NCI-H82 treated with DMSO at 0.1 percent for 48 hours (cell line): ENCODE results near the gene ULK1.
"Not testable (repeated sequence)": the region's sequence is repeated elsewhere in the genome, so short reads cannot be mapped to it uniquely, and the experiment has no call there.

ENCODE experiments used
- DNase-seq: peaks from one replicate; lab custom pipeline; 2025; ENCODE audit not compliant: unreplicated experiment; lab: John Stamatoyannopoulos, UW

The ULK1 gene

GRCh38 chr12:131861261-131862083 lies 33.0 kb upstream of the ULK1 start:
- no peak for DNase-seq

DNA sequence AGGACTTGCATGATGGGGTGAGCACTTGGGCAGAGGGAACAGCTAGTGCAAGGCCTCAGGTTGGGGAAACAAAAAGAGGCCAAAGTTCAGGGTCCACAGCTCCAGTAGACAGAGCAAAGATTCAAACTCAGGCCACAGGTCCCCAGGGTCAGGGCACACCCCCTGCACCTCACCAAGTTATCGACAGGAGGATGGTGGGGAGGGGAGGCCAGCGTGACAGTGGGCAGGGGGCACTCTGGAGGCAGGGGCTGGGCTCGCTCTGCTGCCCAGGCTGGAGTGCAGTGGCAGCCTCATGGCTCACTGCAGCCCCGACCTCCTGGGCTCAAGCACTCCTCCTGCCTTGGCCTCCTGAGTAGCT lies 32.4 kb upstream of the ULK1 start:
- DNase-seq = no peak

- DNase-seq = no peak
Observed at GRCh38 chr12:131862600-131862993, 31.8 kb upstream of the ULK1 start.

DNA sequence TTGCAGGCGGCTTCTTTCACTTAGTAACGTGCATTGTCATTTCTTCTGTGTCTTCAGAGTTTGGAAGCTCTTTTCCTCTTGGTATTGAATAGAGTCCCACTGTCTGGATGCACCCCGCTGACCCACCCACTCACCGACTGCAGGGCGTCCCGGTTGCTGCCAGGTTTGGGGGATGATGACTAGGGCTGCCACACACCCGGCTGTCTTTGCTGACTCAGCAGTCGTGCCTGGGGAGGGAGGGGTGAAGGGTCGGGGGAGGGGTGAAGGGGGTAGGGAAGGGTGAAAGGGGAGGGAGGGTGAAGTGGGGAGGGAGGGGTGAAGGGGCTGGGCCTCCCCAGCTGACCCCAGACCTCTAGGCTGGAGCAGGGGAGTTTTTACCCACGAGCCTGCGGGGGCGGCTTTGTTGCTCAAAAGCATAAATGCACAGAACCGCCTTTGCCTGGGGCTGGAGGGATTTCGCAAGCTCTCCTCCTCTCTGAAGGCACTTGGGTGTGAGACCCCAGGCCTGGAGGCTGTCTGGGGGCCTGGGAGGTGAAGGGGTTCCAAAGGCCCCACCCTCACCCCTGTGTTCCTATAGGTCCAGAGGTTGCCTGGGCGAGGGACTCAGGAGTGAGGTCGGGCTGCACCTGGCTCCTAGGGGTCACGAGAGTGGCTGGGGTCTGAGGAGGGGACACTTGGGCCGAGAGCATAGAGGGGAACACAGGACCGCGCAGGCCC lies 31.3 kb upstream of the ULK1 start:
- DNase-seq = no peak

DNA sequence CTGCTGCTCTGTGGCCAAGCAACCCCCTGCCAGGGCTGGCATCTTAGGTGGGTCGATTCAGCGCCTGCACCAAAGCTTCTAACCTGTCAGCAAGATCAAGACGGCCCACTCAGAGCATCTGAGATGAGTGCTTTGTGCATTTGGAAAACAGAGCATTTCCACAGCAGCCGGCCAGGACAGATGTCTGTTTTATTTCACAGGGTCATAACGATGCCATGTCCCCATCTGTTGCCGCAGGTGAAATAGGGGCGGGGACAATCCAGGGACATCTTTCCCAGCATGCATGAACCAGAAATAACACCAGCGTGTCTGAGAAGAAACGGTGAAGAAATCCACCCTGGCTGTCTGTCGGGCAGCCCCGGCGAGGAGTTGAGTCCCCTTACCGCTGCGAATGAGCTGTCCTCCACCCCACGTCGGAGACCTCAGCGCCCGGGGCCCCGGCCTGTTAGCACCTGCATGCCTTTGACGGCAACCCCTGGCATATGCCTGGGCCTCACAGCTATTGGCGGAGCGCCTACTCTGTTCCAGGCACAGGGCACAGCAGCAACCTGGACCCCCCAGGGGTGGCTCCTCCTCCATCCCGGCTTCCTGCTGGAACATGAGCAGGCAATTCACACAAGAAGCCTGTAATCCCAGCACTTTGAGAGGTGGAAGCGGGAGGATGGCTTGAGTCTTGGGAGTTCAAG lies 30.6 kb upstream of the ULK1 start:
- DNase-seq = no peak

DNA sequence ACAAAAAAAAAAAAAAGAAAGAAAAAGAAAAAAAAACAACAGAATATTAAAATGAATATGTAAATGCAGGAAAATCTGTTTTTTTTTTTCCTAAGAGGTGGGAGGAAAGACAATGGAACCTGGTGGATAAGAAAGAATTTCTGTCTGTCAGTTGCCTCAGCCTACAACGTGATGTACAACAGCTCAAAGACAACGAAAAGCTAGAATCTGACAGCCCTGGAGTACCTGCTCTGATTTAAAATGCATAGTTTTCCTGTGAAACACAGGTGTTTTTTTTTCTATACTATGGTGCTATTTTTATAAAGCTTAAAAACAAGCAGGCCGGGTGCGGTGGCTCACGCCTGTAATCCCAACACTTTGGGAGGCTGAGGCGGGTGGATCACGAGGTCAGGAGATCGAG lies 30.0 kb upstream of the ULK1 start:
- no peak for DNase-seq

DNA sequence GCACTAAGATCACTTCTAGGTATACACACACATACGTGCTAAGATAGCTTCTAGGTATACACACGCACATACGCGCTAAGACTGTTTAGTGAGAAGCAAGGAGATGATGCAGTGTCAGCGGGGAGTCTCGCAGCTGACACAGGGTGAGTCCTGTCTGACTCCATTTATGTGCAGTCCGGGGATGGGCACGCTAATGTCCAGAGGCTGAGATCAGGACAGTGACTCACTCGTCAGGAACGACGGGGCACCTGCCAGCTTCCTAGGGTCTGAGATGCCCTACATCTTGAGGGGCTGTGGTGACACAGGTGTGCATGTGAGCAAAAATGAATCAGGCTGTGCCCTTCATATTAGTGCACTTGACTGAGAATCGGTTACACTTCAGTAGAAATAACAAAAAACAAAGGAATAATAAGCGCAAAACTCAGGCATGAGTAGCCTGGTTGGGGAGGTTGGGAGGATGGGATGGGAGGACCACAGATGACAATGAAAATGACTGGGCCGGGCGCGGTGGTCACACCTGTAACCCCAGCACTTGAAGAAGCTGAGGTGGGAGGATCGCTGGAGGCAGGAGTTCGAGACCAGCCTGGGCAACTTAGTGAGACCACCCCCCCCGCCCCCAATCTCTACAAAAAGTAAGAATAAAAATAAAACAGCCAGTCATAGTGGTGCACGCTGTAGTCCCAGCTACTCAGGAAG lies 29.1 kb upstream of the ULK1 start:
- DNase-seq = no peak

- no peak for DNase-seq
Observed at GRCh38 chr12:131867471-131867870, 27.0 kb upstream of the ULK1 start.

GRCh38 chr12:131867891-131868675 lies 26.3 kb upstream of the ULK1 start:
- no peak for DNase-seq

DNA sequence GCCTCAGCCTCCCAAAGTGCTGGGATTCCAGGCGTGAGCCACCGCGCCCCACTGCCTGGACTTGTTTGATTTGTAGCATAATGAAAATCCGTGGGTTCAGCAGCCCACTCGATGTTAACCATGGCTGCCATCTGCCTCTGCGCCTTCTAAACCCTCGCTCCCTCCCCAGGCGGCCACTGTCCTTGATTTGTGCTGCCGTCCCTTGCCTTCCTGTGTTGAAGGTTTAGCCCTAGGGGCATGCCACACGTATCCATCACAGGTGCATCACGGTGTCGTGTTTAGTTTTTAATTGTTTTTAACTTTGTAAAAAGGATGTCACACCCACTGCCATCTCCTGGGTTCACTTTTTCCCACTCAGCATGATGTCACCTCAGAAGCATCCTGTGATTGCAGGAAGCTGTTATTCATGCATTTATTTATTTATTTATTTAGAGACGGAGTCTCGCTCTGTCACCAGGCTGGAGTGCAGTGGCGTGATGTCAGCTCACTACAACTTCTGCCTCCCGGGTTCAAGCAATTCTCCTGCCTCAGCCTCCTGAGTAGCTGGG lies 24.5 kb upstream of the ULK1 start:
- DNase-seq = no peak

DNA sequence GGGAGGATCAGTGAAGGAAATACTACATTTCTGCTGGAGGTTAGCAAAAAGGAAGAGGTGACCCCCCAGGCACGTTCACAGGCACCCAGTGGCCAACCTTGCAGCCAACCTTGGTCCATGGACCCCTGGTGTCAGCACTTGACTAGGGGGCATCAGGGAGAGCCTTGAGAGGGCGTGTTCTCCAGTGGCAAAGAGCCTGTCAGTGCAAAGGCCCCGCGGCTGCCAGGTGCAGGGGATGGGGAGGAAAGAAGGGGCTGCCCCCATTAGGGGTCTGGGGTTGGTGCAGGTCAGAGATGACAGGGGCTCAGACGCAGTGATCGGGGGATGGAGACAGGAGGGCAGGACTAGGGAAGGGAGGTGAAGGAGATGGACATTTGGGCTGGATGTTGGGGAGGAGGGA lies 22.7 kb upstream of the ULK1 start:
- DNase-seq = no peak

DNA sequence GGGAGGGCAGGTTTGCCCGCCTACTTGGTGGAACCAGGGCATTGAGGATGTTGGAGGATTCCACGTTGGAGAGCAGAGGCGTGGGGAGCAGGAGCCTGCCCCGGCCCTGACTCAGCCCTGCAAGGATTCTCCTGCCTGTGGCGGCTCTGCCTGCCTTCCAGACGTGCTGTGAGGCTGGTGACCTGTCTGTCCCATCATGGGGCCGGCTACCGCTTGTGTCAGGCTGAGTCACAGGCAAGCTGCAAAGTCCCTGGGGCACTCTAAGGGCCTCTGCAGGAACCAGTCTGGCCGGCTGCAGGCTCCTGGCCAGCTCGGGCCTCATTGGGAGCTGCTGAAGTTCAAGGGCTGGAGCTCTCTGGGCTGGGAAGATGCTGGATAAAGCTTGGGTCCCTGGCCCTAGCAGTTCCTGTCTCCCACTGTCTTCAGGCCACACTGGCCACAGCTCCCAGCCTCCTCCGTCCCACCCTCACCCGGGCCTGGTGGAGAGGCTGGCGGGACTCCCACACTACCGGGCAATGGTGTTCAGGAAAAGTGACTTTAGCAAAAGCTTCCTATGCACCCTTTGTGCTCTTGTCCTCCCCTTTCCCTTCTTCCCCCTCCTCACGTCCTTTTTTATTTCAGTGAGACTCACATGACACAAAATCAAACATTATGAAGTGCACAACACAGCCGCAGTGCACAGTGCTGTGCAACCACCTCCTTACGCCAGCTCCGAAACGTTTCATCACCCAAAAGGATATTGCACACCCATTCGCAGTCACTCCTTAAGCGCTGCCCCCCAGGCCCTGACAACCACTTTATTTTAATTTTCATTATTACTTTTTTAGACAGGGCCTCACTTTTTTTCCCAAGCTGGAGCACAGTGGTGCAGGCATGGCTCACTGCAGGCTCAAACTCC lies 22.0 kb upstream of the ULK1 start:
- DNase-seq = no peak

DNA sequence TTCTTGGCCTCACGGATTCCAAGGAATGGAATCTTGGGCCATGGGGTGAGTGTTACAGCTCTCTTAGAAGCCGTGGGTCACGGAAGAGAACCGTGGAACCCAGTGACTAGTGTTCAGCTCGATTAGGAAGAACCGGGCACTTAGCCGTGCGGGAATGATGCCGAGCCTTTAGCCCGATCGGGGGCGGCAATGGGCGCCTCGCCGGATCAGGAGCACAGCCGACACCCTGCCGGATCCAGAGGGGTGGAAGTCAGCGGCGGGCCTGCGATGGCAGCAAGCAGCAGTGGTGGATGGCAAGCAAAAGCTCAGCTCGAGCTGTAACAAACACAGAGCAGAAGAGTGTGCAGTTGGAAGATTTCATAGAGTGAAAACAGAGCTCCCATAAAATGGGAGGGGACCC lies 21.1 kb upstream of the ULK1 start:
- DNase-seq = no peak

DNA sequence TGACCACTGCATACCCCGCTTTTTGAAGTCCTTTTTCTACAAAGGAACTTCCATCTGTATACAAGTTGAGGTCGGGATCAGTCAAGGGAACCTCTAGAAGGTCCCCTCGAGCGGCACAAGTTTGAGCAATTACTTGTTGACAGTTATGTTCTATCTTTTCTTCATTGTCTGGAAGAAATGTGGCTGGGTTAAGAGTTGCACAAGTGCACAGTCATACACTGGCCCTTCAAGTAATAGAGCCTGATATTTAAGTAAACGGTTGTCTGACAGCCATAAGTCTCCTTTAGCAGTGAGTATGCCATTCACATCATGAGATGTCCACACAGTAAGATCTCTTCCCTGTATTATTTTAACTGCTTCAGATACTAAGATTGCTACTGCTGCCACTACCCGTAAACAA lies 19.4 kb upstream of the ULK1 start:
- not testable (repeated sequence) for DNase-seq

DNA sequence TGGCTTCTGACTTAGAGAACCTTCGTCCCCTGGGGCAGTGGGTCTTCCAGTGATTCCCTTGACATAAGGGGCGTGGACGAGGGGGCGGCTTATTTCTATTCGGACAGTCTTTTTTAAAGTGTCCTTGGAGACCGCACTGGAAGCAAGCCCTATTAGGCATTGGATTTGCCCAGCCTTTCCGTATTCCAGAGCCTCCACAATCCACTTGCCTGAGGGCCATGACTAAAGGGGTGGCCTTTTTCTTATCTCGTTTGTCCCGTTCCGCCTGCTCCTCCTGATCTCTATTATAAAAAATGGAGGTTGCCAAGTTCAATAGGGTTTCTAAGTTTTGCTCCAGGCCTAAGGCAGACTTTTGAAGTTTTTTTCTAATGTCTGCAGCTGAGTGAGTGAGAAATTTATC lies 17.2 kb upstream of the ULK1 start:
- DNase-seq = not testable (repeated sequence)

- not testable (repeated sequence) for DNase-seq
Observed at GRCh38 chr12:131878436-131878835, 16.0 kb upstream of the ULK1 start.

DNA sequence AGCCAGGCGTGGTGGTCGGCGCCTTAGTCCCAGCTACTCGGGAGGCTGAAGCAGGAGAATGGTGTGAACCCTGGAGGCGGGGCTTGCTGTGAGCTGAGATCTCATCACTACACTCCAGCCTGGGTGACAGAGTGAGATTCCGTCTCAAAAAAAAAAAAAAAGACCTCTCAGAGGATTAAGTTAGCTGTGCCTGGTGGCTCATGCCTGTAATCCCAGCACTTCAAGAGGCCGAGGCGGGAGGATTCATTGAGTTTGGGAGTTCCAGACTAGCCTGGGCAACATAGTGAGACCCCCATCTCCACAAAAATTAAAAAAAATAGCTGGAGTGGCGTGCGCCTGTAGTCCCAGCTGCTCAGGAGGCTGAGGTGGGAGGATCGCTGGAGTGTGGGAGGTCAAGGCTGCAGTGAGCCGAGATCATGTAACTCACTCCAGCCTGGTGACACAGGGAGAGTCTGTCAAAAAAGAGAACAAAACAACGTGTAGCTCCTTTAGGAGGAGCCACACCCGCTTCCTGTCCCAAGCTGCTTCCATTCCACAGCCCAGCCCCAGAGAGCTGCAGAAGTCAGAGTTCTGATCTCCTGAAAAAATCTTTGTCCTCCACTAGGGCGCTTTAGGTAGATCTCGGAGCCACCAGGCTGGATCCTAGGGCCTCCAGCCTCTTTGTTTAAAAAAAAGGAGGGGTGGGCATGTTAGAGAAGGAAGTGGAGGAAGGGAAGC lies 11.5 kb upstream of the ULK1 start:
- DNase-seq = no peak

DNA sequence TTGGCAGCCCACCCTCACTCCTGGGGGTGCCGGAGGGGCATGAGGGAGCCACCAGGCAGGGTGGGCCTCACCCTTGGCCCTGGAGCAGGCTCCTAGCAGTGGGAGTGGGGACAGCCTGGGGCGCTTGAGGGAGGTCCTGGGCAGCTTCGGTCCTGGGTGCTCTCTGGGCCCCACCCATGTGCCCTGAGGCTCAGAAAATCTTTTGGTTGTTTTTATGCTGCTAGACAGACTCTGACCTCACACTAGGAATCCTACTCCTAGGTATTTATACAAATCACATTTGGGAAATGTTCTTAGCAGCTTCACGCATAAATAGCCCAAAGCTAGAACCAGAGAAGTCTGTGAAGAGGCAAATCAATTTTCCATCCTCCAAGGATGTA lies 10.9 kb upstream of the ULK1 start:
- DNase-seq = no peak

DNA sequence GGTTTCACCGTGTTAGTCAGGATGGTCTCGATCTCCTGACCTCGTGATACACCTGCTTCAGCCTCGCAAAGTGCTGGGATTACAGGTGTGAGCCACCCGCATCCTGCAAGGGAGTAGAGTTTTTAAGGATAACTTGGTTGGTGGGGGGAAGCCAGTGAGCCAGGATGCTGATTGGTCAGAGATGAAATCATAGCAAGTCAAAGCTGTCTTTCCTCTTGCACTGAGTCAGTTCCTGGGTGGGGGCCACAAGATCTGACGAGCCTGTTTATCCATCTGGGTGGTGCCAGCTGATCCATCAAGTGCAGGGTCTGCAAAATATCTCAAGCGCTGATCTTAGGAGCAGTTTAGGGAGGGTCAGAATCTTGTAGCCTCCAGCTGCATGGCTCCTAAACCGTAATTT lies 9.3 kb upstream of the ULK1 start:
- not testable (repeated sequence) for DNase-seq
